Measurements from ENCODE around the gene CFAP251. TPM values are rescaled to one million over a fixed set of nuclear protein-coding genes. Genes with fewer than 3 reads are reported as not detected.

The CFAP251 gene
- polyA plus RNA-seq, 1 donor (not counting 4 experiments of a cell fraction or from before 2014, with no cell fraction given): 74.2 TPM

GRCh38 chr12:121990692-121991603 is 72.6 kb downstream of the CFAP251 start:
- FAIRE-seq (no peak), DNase-seq (ENCODE audit: low read depth, low spot score) (no peak)
- Histone ChIP-seq H3K4me3 (ENCODE audit: control insufficient read depth in 2 of 3, extremely low read depth in 1 of 3, insufficient read depth in 2 of 3, low read depth in 1 of 3, low read length in 3 of 3) (no peak overlapping the region), H4K20me1 (ENCODE audit: control insufficient read depth, extremely low read depth, insufficient read depth, low read length) (no peaks in the 10 kb centered on the region), H3K9ac (ENCODE audit: control insufficient read depth, extremely low read depth, insufficient read depth, low read length) (peak overlapping the region; percentile 65), H3K9me1 (ENCODE audit: control insufficient read depth, extremely low read depth, insufficient read depth, low read length) (no peaks in the 10 kb centered on the region), H3K4me1 (ENCODE audit: control insufficient read depth, extremely low read depth, insufficient read depth, low read length) (peaks cover 24% of the 10 kb centered on the region), H3K36me3 (ENCODE audit: control insufficient read depth in 2 of 2, extremely low read depth in 1 of 2, insufficient read depth in 2 of 2, low read length in 2 of 2) (no peaks in the 10 kb centered on the region), H3K79me2 (ENCODE audit: control insufficient read depth, insufficient read depth, low read length) (peaks cover 7% of the 10 kb centered on the region), H3K4me2 (ENCODE audit: control insufficient read depth, extremely low read depth, insufficient read depth, low read depth, low read length) (no peak overlapping the region), H3K9me3 (ENCODE audit: control insufficient read depth, low read depth, low read length) (no peaks in the 10 kb centered on the region), H3K27me3 (ENCODE audit: control insufficient read depth, extremely low read depth, insufficient read depth, low read length) (no peaks in the 10 kb centered on the region), H2AFZ (ENCODE audit: control insufficient read depth, low read length) (no peak overlapping the region), H3K27ac (ENCODE audit: control insufficient read depth, insufficient read depth, low read length) (peak overlapping the region; percentile 90)
- dilution Hi-C loops (cut with MboI; ENCODE audit: extremely low pct_ligation_motif_present, low sequenced_read_pairs): no loop called here
- TF ChIP-seq EZH2 (IDR thresholded peaks at IDR 0.05; ENCODE audit: low read length): no peak
- no peak for TF ChIP-seq CTCF (optimal IDR thresholded peaks at IDR 0.05 in 1 of 3, IDR thresholded peaks at IDR 0.05 in 1 of 3, conservative IDR thresholded peaks at IDR 0.05 in 1 of 3; ENCODE audit: extremely low read depth in 1 of 3, insufficient read depth in 2 of 3, low read length in 3 of 3)

- Histone ChIP-seq H3K9me1 (ENCODE audit: control insufficient read depth, extremely low read depth, insufficient read depth, low read length) (no peaks in the 10 kb centered on the region), H3K4me2 (ENCODE audit: control insufficient read depth, extremely low read depth, insufficient read depth, low read depth, low read length) (peak overlapping the region; percentile 57), H3K36me3 (ENCODE audit: control insufficient read depth in 2 of 2, extremely low read depth in 1 of 2, insufficient read depth in 2 of 2, low read length in 2 of 2) (no peaks in the 10 kb centered on the region), H3K79me2 (ENCODE audit: control insufficient read depth, insufficient read depth, low read length) (peaks cover 11% of the 10 kb centered on the region), H3K27ac (ENCODE audit: control insufficient read depth, insufficient read depth, low read length) (peak overlapping the region; percentile 90), H4K20me1 (ENCODE audit: control insufficient read depth, extremely low read depth, insufficient read depth, low read length) (no peaks in the 10 kb centered on the region), H3K27me3 (ENCODE audit: control insufficient read depth, extremely low read depth, insufficient read depth, low read length) (no peaks in the 10 kb centered on the region), H3K4me3 (ENCODE audit: control insufficient read depth in 2 of 3, extremely low read depth in 1 of 3, insufficient read depth in 2 of 3, low read depth in 1 of 3, low read length in 3 of 3) (peak overlapping the region in 2 of 3 experiments; percentile 16 to 29), H3K9me3 (ENCODE audit: control insufficient read depth, low read depth, low read length) (no peaks in the 10 kb centered on the region), H2AFZ (ENCODE audit: control insufficient read depth, low read length) (no peak overlapping the region), H3K4me1 (ENCODE audit: control insufficient read depth, extremely low read depth, insufficient read depth, low read length) (peaks cover 29% of the 10 kb centered on the region), H3K9ac (ENCODE audit: control insufficient read depth, extremely low read depth, insufficient read depth, low read length) (peak overlapping the region; percentile 75)
- TF ChIP-seq EZH2 (IDR thresholded peaks at IDR 0.05; ENCODE audit: low read length) (no peak), CTCF (optimal IDR thresholded peaks at IDR 0.05 in 1 of 3, IDR thresholded peaks at IDR 0.05 in 1 of 3, conservative IDR thresholded peaks at IDR 0.05 in 1 of 3; ENCODE audit: extremely low read depth in 1 of 3, insufficient read depth in 2 of 3, low read length in 3 of 3) (peak in 1 of 3 experiments; percentile 32)
- DNase-seq (ENCODE audit: low read depth, low spot score) (peak; percentile 96), FAIRE-seq (peak; percentile 95)
- dilution Hi-C loops (cut with MboI; ENCODE audit: extremely low pct_ligation_motif_present, low sequenced_read_pairs): no loop called here
Observed at GRCh38 chr12:121992059-121992879, 73.9 kb downstream of the CFAP251 start.
